ENCODE results near the gene ARID2.

ARID2 gene, protein sequence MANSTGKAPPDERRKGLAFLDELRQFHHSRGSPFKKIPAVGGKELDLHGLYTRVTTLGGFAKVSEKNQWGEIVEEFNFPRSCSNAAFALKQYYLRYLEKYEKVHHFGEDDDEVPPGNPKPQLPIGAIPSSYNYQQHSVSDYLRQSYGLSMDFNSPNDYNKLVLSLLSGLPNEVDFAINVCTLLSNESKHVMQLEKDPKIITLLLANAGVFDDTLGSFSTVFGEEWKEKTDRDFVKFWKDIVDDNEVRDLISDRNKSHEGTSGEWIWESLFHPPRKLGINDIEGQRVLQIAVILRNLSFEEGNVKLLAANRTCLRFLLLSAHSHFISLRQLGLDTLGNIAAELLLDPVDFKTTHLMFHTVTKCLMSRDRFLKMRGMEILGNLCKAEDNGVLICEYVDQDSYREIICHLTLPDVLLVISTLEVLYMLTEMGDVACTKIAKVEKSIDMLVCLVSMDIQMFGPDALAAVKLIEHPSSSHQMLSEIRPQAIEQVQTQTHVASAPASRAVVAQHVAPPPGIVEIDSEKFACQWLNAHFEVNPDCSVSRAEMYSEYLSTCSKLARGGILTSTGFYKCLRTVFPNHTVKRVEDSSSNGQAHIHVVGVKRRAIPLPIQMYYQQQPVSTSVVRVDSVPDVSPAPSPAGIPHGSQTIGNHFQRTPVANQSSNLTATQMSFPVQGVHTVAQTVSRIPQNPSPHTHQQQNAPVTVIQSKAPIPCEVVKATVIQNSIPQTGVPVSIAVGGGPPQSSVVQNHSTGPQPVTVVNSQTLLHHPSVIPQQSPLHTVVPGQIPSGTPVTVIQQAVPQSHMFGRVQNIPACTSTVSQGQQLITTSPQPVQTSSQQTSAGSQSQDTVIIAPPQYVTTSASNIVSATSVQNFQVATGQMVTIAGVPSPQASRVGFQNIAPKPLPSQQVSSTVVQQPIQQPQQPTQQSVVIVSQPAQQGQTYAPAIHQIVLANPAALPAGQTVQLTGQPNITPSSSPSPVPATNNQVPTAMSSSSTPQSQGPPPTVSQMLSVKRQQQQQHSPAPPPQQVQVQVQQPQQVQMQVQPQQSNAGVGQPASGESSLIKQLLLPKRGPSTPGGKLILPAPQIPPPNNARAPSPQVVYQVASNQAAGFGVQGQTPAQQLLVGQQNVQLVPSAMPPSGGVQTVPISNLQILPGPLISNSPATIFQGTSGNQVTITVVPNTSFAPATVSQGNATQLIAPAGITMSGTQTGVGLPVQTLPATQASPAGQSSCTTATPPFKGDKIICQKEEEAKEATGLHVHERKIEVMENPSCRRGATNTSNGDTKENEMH (N-terminal part only)

DNA sequence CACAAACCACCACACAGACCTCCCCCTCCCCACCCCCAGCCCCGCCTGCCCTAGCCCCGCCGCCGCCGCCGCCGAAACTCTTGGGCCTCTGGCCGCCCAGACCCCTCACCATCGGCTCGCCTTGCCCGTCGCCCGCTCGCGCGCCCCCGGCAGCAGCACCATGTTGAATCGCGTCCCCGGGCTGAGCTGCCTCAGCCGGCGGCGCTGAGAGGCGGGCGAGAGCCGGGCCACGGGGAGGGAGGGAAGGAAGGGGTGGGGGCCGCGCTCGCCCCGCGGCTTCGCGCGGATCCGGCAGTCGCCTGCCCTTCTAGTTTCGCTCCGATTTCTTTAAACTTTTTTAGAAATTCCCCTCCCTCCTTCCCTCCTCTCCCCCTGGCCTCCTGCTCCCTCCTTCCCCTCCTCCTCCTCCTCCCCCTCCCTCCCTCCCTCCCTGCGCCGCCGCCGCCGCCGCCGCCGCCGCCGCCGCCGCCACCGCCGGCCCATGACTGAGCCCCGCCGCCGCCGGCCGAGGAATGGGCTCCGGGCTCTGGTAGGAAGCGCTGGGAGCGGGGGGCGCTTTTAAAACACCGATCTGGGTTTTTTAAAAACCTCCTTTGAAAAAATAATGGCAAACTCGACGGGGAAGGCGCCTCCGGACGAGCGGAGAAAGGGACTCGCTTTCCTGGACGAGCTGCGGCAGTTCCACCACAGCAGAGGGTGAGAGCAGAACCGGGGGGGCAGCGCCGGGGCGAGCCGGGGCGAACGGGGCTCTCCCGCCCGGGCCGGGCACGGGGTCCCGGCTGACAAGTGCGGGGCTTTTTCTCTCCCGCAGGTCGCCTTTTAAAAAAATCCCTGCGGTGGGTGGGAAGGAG is at the start of gene ARID2:
TSS of gene ARID2 (plus strand) at position 474 of the 851 bp plus-strand sequence. CDS start at position 605, 131 bp downstream.
- DNase-seq, result no peak

DNA sequence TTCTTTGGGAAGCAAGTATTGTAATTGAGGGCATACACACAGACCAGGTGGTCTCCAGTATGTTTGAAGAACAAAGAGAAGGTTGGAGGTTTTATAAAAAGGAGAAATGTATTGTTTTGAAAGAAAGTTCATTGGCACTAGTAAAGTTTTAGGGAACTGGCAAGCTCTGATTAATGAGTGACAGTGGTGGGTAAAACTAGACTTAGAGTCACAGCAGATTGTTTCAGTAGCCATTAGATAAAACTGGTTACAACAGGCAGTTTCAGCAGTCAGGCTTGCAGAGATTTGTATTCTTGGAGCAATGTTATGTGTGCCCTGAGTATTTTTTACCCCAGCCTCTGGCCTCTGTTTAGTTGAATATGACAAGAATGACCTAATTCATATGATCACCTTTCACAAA is 49.1 kb upstream of the ARID2 start:
- DNase-seq, result no peak

DNA sequence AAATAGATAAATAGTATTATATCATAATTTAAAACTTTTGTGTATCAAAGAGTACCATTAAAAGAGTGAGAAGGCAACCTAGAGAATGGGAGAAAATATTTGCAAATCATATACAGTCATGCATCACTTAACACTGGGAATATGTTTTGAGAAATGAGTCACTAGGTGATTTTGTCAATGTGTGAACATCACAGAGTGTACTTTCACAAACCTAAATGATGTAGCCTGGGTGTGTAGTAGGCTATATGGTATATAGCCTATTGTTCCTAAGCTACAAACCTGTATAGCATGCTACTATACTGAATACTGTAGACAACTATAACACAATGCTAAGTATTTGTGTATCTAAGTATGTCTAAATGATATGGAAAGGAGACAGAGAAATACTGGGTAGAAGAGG is 48.0 kb upstream of the ARID2 start:
- no peak for DNase-seq

DNA sequence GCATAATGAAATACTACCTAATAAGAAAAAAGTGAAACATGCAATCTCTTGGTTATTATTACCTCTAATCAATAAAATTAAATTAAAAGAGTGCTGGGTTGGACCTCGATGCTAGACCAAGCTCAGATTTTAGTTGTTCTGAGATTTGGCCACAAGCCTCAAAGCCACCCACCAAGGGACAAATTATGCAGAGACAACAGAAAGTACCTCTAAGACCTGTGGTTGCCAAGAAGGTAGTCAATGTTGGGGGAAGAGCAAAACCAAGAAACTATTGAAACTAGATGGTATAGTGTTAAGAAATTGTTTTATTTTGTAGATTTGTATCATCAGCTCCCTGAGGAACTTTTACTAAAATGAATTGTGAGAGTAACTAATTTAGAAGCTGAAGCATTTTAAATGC is 43.8 kb upstream of the ARID2 start:
- DNase-seq, result no peak

DNA sequence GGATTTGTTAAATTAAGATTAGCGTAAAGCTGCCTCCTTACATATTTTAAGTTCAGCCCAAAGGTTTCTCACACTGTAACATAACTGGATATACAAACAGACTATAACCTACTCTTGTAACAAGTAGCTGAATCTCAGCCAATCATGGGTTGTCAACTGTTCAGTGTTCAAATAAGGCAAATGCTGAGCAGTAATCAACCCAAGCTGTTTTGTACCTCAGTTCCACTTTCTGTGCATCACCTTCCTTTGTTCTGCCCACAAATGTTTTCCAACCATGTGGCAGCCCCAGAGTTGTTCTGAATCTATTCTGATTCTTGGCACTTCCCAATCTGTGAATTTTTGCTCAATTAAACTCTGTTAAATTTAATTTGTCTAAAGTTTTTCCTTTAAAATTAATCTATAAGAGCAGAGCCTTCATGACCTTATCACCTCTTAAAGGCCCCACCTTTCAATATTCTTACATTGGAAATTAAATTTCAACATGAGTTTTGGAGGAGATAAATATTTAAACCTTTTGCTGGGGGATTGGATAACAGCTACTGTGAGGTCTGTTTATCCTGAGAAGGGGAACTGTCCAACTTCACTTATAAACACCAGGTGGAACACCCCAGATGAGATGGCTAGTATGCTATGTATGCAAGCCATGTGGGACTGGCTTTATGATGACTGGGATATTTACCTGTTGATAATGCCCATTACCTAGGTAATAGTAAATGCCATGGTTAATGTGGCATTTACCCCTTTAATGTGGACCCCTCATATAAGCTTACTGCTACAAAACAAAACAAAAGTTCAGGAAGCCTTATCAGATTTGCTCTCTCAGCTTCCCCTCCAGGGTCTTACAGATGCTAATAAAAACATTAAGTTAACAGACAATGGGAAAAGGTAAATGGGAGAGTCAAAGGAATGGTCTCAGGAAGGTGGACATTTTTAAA is 42.2 kb upstream of the ARID2 start:
- DNase-seq, result no peak

DNA sequence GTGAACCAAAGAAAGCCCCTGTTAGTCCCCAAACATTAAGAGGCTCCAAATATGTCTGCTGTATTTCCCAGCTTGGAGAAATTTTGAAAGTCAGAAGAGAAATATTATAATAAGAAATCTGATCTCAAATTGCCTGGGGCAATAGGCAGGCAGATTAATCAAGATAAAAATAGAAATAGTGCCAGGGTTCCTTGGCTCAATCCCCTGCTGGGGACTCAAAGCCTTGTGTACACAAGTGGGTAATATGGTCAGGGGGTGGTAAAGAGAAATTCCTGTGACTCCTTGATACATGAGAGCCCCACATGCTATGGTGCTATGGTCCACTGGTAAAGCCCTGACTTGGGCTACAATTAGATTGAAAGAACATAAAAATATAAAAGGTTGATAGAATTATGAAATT is 41.3 kb upstream of the ARID2 start:
- no peak for DNase-seq

DNA sequence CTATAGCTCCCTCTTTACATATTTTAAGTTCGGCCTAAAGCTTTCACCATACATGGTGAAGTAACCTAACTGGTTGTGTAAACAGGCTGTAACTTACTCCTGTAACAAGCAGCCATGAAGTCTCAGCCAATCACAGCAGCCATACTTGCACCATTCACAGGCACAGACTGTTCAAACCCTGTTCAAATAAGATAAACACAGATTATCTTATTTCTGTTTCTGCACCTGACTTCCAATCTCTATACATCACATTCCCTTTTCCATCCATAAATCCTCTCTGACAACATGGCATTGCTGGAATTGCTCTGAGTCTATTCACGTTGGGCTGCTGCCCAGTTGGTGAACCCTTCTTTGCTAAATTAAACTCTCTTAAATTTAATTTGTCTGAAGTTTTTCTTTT is 34.5 kb upstream of the ARID2 start:
- DNase-seq, result no peak

DNA sequence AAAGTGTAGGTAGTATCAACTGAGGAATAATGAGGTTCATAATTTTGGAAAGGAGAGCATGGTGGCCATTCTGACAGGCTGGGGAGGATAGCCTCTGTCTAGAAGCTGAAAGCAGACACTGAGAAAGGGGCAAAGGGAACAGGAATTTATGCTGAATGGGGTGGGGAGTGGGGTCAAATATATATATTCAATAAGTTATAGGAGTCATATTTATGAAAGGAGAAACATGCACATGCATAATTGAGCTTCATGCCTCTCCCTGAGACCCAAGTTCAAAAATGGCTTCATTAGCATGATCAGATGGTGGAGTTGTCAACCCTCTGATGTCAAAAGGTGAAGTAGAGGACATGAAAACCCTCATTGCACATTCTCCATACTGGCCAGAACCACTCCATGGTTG is 33.9 kb upstream of the ARID2 start:
- no peak for DNase-seq

DNA sequence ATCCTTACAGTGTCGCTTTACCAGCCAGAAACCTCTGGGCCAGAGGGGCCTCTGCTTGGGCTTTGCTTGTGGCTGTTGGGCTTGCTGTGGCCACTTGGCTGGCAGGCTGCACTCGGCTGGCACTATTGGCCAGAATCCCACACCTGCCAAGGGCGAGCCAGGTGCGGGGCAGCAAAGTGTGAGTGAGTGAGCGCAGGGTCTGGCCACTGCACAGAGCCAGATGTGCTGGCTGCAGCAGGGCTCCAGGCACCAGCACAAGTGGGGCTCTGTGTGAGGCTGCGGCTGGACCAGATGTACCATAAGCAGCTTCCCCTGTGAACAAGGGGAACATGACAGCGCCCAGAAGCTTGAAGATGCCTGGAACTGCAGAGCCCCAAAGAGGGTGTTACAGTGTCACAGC is 33.5 kb upstream of the ARID2 start:
- DNase-seq, result no peak

DNA sequence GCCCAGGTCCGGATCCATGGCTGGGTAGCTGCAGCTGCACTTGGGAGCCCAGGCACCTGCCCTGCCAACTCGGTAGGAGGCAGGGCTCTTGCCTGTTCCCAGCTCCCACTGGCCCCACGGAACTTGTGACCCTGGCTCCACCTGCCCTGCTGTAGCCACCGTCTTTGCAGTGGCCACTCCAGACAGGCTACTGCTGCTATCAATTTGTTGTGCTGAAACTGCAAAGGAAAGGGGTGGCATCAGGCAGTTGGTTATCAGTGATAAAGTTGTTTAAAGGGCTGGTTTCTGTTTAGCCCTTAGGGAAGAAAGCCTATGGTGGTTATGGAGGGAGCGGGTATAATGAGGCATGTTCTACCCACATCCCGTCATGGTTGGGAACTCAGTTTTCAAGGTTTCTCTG is 32.1 kb upstream of the ARID2 start:
- no peak for DNase-seq

DNA sequence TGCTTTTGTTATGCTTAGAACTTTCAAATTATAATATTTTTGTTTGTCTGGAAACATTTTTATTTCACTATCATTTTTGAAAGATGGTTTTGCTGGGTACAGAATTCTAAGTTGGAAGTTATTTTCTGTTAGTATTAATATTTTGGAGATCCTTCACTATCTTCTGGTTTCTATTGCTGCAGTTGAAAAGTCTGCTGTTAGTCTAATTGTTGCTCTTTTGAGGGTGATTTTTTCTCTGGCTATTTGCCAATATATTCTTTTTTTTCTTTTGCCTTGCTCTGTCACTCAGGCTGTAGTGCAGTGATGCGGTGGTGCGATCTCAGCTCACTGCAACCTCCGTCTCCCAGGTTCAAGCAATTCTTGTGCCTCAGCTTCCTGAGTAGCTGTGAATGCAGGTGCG is 28.2 kb upstream of the ARID2 start:
- no peak for DNase-seq

DNA sequence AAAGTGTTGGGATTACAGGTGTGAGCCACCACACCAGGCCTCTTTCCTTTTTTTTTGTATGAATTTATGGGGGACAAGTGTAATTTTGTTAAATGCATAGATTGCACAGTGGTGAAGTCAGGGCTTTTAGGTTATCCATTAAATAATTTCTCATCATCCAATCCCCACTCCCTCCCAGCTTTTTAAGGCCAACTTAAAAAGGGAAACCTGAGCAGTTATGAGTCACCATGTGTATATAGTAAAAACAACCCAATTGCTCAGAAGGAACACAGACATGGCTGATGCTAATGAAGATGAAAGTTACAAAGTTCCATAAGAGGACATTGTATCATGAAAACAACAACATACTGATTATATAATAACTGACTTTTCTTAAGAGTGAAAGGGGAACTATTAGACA is 25.6 kb upstream of the ARID2 start:
- DNase-seq, result no peak

DNA sequence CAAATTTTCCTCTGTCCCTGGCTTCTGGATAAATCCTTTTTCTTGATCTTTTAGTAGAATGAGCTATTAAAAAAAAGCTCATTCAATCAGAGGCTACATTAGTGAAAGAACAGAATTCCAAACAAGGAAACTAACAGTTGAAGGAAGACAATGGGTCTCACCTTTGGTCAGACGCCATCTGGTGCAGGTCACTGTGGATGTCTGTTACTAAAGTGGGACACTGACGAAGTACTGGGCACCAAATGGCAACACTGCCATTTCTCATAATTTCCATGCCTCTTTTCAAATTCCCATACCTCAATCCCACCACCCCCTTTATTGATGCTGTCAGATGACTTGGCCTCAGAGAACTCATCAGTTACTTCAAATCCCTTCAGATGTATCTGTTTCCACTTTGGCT is 24.5 kb upstream of the ARID2 start:
- no peak for DNase-seq

DNA sequence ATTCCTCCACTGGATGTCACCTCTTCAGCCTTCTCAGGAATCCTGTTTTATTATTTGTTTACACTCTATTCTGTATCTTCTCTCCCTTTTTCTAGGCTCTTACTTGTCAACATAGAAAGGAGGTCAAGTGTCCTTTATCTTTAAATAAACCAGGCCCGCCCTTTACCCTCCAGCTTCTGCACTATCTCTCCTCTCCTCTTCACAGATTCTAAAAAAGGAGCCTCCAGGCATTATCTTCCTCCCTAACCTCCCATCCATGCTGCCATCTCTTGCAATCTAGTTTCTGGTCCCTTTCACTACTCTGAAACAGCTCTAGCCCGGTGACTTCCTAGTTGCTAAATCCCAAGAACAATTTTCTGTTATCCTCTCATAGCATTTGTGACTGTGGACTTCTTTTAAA is 24.1 kb upstream of the ARID2 start:
- no peak for DNase-seq

DNA sequence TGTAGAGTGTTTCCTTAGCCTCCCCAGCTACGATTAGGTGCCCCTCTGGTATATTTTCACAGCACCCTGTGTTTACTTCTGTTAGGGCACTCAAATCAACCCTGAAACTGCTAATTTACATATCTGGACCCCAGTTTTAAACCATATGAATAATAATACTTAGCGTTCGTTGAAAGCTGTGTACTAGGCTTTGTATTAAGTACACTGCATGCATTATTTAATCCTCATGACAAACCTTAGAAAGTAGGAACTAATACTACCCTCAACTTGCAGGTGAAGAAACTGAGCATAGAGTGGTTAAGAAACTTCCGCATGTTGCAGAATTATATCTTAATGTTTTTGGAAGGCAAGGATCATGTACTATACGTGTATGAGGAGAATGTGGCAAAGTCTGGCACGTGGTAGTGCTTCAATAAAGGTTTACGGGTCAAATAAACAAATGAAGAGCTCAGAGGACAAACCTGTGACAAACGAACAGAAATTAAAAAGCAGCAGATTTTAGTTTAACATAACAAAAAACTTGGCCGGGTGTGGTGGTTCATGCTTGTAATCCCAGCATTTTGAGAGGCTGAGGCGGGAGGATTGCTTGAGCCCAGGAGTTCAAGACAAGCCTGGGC is 22.2 kb upstream of the ARID2 start:
- no peak for DNase-seq

DNA sequence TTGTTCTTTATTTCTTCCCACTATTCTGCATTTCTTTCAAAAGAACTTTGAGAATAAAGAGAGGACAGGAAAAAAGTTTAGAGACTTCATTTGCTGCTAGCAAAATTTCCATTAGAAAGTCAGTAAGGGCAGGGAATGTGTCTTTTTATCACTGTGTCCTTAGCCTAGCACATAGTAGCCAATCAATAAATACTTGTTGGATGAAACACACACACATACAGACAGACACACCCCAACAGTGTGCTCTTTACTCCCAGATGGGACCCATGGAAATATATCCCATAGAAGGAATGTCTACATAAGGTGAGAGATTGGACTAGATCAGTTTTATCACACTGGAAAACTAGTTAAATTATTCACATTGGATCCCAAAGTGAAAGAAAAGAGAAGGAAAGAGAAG is 21.1 kb upstream of the ARID2 start:
- DNase-seq, result no peak

DNA sequence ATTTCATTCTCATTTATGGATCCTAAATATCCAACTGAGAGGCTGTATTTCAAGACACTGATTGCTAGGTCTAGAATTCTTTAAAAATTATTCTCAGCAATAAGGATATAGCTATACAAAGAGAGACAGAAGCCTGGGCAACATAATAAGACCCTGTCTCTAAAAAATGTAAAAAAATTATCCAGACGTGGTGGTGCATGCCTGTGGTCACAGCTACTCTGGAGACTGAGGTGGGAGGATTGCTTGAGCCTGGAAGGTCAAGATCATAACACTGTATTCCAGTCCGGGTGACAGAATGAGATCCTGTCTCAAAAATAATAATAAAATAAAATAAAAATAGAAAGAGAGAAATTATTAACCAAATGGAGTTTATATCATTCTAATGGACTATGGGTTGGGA is 20.6 kb upstream of the ARID2 start:
- no peak for DNase-seq

DNA sequence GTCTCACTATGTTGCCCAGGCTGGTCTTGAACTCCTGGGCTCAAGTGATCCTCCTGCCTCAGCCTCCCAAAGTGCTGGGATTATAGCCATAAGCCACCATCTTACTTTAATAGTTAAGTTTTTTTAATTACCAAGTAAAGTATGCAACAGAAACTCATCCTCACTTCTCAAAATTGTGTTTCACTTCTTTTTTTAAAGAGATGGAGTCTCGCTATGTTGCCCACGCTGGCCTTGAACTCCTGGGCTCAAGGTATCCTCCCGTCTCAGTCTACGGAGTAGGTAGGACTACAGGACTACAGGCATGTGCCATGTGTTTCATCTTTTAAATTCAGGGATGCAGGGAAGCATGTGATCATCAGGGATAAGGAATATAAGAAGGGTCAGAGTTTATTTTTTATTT is 17.2 kb upstream of the ARID2 start:
- no peak for DNase-seq

DNA sequence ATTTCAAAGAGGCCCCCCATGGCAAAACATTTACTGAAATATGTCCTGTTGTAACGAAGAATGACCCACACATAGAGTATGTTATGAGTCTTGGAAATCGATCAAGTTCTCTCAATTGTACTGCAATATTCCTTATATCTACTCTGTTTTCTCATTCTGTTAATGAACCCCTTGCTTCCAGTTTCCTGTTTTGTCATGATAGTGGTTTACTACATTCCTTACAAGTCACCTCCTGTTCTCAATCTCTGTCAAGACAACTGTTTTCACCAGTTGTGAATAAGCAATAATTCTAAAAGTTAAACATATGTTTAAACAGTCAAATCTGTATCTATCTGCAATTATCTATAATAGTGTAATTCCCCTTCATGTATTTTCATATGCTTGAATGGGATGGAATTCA is 16.4 kb upstream of the ARID2 start:
- DNase-seq, result no peak

DNA sequence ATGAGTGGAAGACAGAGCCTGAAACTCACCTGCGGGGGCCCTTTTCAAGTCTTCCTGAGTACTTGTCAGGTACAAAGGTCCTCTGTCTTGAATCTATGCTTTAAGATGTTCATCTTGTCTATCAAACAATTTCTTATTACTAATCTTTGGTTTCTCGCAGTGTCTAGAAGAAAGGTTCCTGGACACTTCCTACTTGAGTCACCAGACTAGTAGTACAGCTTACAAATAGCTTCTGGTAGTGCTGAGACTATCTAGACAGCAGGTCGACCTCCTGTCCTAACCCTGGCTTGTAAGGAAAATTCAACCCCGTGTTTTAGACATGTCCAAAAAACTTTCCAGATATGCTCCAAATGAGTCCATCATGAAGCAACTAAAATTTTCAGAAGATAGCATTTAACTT is 11.2 kb upstream of the ARID2 start:
- DNase-seq, result no peak

DNA sequence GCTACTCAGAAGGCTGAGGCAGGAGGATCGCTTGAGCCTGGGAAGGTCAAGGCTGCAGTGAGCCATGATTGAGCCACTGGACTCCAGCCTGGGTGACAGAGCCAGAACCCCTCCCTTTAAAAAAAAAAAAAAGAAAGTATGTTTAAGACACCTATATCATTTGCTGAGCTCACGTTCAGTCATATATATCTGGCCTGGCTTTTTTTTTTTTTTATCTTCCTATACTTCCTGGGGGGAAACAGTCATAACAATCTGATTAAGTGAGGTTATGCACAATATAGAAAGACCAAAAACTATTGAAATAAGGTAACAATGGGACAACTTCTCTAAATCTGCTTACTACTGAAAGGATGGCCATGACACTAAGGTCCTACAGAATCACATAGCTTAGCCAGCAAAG is 9.4 kb upstream of the ARID2 start:
- no peak for DNase-seq

Data from T1000 (cell line).